HepG2 (cell line): Measurements from ENCODE around the gene KLF6. TPM values are rescaled to one million over a fixed set of nuclear protein-coding genes. Genes with fewer than 3 reads are reported as not detected.

Source experiments
- AFF4 ChIP-seq: sonication (generic); formaldehyde crosslinking; IDR thresholded peaks from 2 replicates; pipeline ENCODE4 v1.4.0; 2020; ENCODE audit warnings: missing genetic modification reagents
- BHLHE40 ChIP-seq: IDR thresholded peaks from 2 replicates; pipeline ENCODE4 v1.6.1; 2011; ENCODE audit warnings: low read length, improper control_type of control experiment
- CREB3 ChIP-seq: sonication (generic); formaldehyde crosslinking; IDR thresholded peaks from 2 replicates; pipeline ENCODE4 v1.5.0; 2020; ENCODE audit warnings: missing genetic modification reagents
- HNF4A ChIP-seq: sonication (generic); formaldehyde crosslinking; IDR thresholded peaks from 2 replicates; pipeline ENCODE4 v1.4.0; 2020; ENCODE audit warnings: missing genetic modification reagents
- HNRNPL ChIP-seq: fragments of 200-400 bp; formaldehyde crosslinking; IDR thresholded peaks from 2 replicates; pipeline ENCODE4 v1.6.1; 2017; ENCODE audit warnings: mild to moderate bottlenecking, low read depth, low read length
- KLF15 ChIP-seq: sonication (generic); formaldehyde crosslinking; IDR thresholded peaks from 2 replicates; pipeline ENCODE4 v1.8.1; 2023; ENCODE audit warnings: borderline replicate concordance, mild to moderate bottlenecking, inconsistent platforms, missing genetic modification reagents, mixed read lengths
- LCORL ChIP-seq, 2 experiments: fragments of 450-650 bp in 1 of 2; sonication (generic) in 1 of 2; formaldehyde crosslinking in 1 of 2; IDR thresholded peaks; 2 replicates each; pipeline versions ENCODE4 v1.5.0 to v1.6.1; 2017 to 2020; ENCODE audit warnings: antibody characterized with exemption in 1 of 2, missing genetic modification reagents in 1 of 2
- MAFG ChIP-seq: sonication (generic); formaldehyde crosslinking; IDR thresholded peaks from 2 replicates; pipeline ENCODE4 v1.5.1; 2020; ENCODE audit warnings: mild to moderate bottlenecking, missing genetic modification reagents
- PRPF4 ChIP-seq: fragments of 200-400 bp; formaldehyde crosslinking; IDR thresholded peaks from 2 replicates; pipeline ENCODE4 v1.6.1; 2016; ENCODE audit warnings: low read length, low read depth; ENCODE audit not compliant: poor library complexity, severe bottlenecking
- RCOR2 ChIP-seq: IDR thresholded peaks from 2 replicates; pipeline ENCODE4 v1.6.1; 2016; ENCODE audit warnings: missing biosample characterization, missing genetic modification reagents
- SKI ChIP-seq: fragments of 450-650 bp; IDR thresholded peaks from one replicate; pipeline ENCODE4 v1.6.1; 2018; ENCODE audit warnings: mild to moderate bottlenecking; ENCODE audit not compliant: partially characterized antibody
- SNAPC2 ChIP-seq: sonication (generic); formaldehyde crosslinking; IDR thresholded peaks from 2 replicates; pipeline ENCODE4 v1.8.1; 2022; ENCODE audit warnings: mild to moderate bottlenecking, missing genetic modification reagents
- SP4 ChIP-seq: sonication (generic); formaldehyde crosslinking; IDR thresholded peaks from 2 replicates; pipeline ENCODE4 v1.8.1; 2023; ENCODE audit warnings: mild to moderate bottlenecking, missing genetic modification reagents
- SRSF9 ChIP-seq: fragments of 200-400 bp; formaldehyde crosslinking; IDR thresholded peaks from 2 replicates; pipeline ENCODE4 v1.6.1; 2018; ENCODE audit warnings: borderline replicate concordance, mild to moderate bottlenecking, low read depth, low read length; ENCODE audit not compliant: insufficient read depth, poor library complexity, severe bottlenecking
- YEATS4 ChIP-seq: sonication (generic); formaldehyde crosslinking; IDR thresholded peaks from 2 replicates; pipeline ENCODE4 v1.4.0; 2020; ENCODE audit warnings: missing genetic modification reagents, borderline replicate concordance
- ZBTB1 ChIP-seq: sonication (generic); formaldehyde crosslinking; IDR thresholded peaks from 2 replicates; pipeline ENCODE4 v1.4.0; 2020; ENCODE audit warnings: missing genetic modification reagents, borderline replicate concordance
- ZBTB42 ChIP-seq: sonication (generic); formaldehyde crosslinking; IDR thresholded peaks from 2 replicates; pipeline ENCODE4 v1.5.0; 2020; ENCODE audit warnings: mild to moderate bottlenecking, missing genetic modification reagents
- ZHX1 ChIP-seq: sonication (generic); formaldehyde crosslinking; IDR thresholded peaks from 2 replicates; pipeline ENCODE4 v1.8.1; 2022; ENCODE audit warnings: low read depth, mild to moderate bottlenecking, missing genetic modification reagents
- ZKSCAN5 ChIP-seq: sonication (generic); formaldehyde crosslinking; IDR thresholded peaks from 2 replicates; pipeline ENCODE4 v1.5.1; 2020; ENCODE audit warnings: mild to moderate bottlenecking, missing genetic modification reagents
- ZNF282 ChIP-seq: fragments of 450-650 bp; IDR thresholded peaks from 2 replicates; pipeline ENCODE4 v1.6.1; 2018; ENCODE audit not compliant: partially characterized antibody
- ZNF343 ChIP-seq: sonication (generic); formaldehyde crosslinking; IDR thresholded peaks from 2 replicates; pipeline ENCODE4 v1.4.0; 2020; ENCODE audit warnings: mild to moderate bottlenecking, missing genetic modification reagents
- ZNF597 ChIP-seq: sonication (generic); formaldehyde crosslinking; IDR thresholded peaks from 2 replicates; pipeline ENCODE4 v1.5.0; 2020; ENCODE audit warnings: missing genetic modification reagents
- polyA plus RNA-seq, 8 experiments: library from polyadenylated mRNA; depleted of rRNA in 3 of 8; stranded (reverse) in 7 of 8; unstranded in 1 of 8; fragments of >200 nt; fragmentation: Illumina TruSeq in 4 of 8; extraction: Trizol in 4 of 8; gene quantifications; 2 replicates each; pipeline versions ENCODE4 v1.2.1 to v1.2.3, GENCODE V29; 2011 to 2016; ENCODE audit warnings: low read depth in 4 of 8, missing spikeins in 1 of 8, mixed read lengths in 1 of 8; ENCODE audit not compliant: insufficient read depth in 1 of 8
- total RNA-seq, 5 experiments: library from RNA; depleted of rRNA; stranded (reverse); fragments of >200 nt; fragmentation: Illumina TruSeq; extraction: Trizol; gene quantifications; 2 replicates each; pipeline ENCODE4 v1.2.3, GENCODE V29; 2016; ENCODE audit warnings: low read depth in 1 of 5

Gene KLF6
- total and polyA plus RNA-seq, 2 of the 13 experiments (the other 11 are each of a cell fraction or from before 2014, with no cell fraction given), result 27.0 to 71.9 TPM

GRCh38 chr10:3747984-3748383 is 37.0 kb downstream of the KLF6 start (continued):
- TF ChIP-seq AFF4 (CRISPR knock-in tag) (no peak), YEATS4 (CRISPR knock-in tag) (no peak), ZBTB1 (CRISPR knock-in tag) (no peak), ZNF282 (no peak), SP4 (CRISPR knock-in tag) (no peak; the same call in 1 of the 2 replicates), CREB3 (CRISPR knock-in tag) (no peak), PRPF4 (no peak), KLF15 (CRISPR knock-in tag) (no peak), HNRNPL (no peak), LCORL (IDR thresholded peaks at IDR 0.05) (no peak), LCORL (CRISPR knock-in tag; IDR thresholded peaks at IDR 0.05) (peak; percentile 67), HNF4A (peak; percentile 42; the same call in 1 of the 2 replicates), SNAPC2 (CRISPR knock-in tag) (0 out of 2 replicates have a peak, but pooled peaks have one; percentile 56), ZKSCAN5 (CRISPR knock-in tag) (no peak), SKI (no peak), BHLHE40 (no peak), SRSF9 (no peak), ZNF597 (CRISPR knock-in tag) (no peak), ZHX1 (CRISPR knock-in tag) (no peak), RCOR2 (CRISPR knock-in tag) (no peak), MAFG (CRISPR knock-in tag) (no peak), ZBTB42 (no peak), ZNF343 (CRISPR knock-in tag) (no peak)
